ENCODE results near the gene PROB1. TPM values are rescaled to one million over a fixed set of nuclear protein-coding genes. Genes with fewer than 3 reads are reported as not detected.

The PROB1 gene
- total and polyA plus RNA-seq, 9 of the 15 experiments (the other 6 are each of a cell fraction or from before 2014, with no cell fraction given) = 0.01 to 1.8 (median 0.47) TPM

- TF ChIP-seq ZBTB26 (CRISPR knock-in tag; IDR thresholded peaks at IDR 0.05) = no peak
- TF ChIP-seq ZNF766 (CRISPR knock-in tag; conservative IDR thresholded peaks at IDR 0.05) = no peak
- TF ChIP-seq ZKSCAN8 (CRISPR knock-in tag; IDR thresholded peaks at IDR 0.05) = no peak
- TF ChIP-seq BDP1 (IDR thresholded peaks at IDR 0.05; ENCODE audit: insufficient read depth, insufficient read length) = no peak
- TF ChIP-seq ZBTB11 (CRISPR knock-in tag; IDR thresholded peaks at IDR 0.05) = no peak
- no peak for TF ChIP-seq MCM7 (IDR thresholded peaks at IDR 0.05)
- no peak for TF ChIP-seq HMGN3 (IDR thresholded peaks at IDR 0.05; ENCODE audit: borderline replicate concordance, extremely low read depth, insufficient read length, low read depth, low read length)
- no peak for TF ChIP-seq CHD4 (IDR thresholded peaks at IDR 0.05; ENCODE audit: insufficient read depth, insufficient replicate concordance, low read depth, low read length, poor library complexity, severe bottlenecking)
- no peak for TF ChIP-seq DEAF1 (CRISPR knock-in tag; IDR thresholded peaks at IDR 0.05)
- no peak for TF ChIP-seq TSC22D4 (tag; IDR thresholded peaks at IDR 0.05)
- TF ChIP-seq AFF1 (IDR thresholded peaks at IDR 0.05; ENCODE audit: low read depth in 1 of 2, partially characterized antibody in 2 of 2) = no peak
- TF ChIP-seq ZNF740 (CRISPR knock-in tag; IDR thresholded peaks at IDR 0.05) = no peak
- TF ChIP-seq ZNF740 (tag; IDR thresholded peaks at IDR 0.05) = no peak
- TF ChIP-seq HMGXB4 (CRISPR knock-in tag; IDR thresholded peaks at IDR 0.05) = no peak
These were observed 52.5 kb downstream of the PROB1 start (continued) for GRCh38 chr5:139342423-139342723.
